Glomerular endothelial cell (primary cell): Measurements from ENCODE around the gene FCAR. TPM values are rescaled to one million over a fixed set of nuclear protein-coding genes. Genes with fewer than 3 reads are reported as not detected.
"Not testable (repeated sequence)": the region's sequence is repeated elsewhere in the genome, so short reads cannot be mapped to it uniquely, and the experiment has no call there.

Experiments
- DNase-seq: peaks from one replicate; pipeline ENCODE4 v3.0.0-alpha.2; 2011; ENCODE audit warnings: low read depth, low spot score; ENCODE audit errors: extremely low read depth
- total RNA-seq: library from RNA; depleted of rRNA; stranded (reverse); fragments of >200 nt; gene quantifications from 2 replicates; pipeline ENCODE4 v1.2.3, GENCODE V29; 2015

FCAR gene
- total RNA-seq = 1.1 TPM in 1 of 2 replicates, not detected in the other

GRCh38 chr19:54873990-54874389 lies at the start of gene FCAR:
Gene FCAR (plus strand): TSS chr19:54874235. CDS start chr19:54874290, 55 bp downstream.
- DNase-seq = no peak

- not testable (repeated sequence) for DNase-seq
Measured at GRCh38 chr19:54824416-54824815, 49.6 kb upstream of the FCAR start.

- DNase-seq = not testable (repeated sequence)
Measured at GRCh38 chr19:54825326-54825725, 48.7 kb upstream of the FCAR start.

GRCh38 chr19:54828064-54828463 lies 46.0 kb upstream of the FCAR start:
- DNase-seq = not testable (repeated sequence)

GRCh38 chr19:54832496-54832895 lies 41.5 kb upstream of the FCAR start, which contains the start of gene KIR2DS4:
Gene KIR2DS4 (plus strand): TSS chr19:54832676.
- DNase-seq = not testable (repeated sequence)

- not testable (repeated sequence) for DNase-seq
Measured at GRCh38 chr19:54835126-54835525, 38.9 kb upstream of the FCAR start.

GRCh38 chr19:54837522-54837921 lies 36.5 kb upstream of the FCAR start:
- DNase-seq = not testable (repeated sequence)

GRCh38 chr19:54843171-54843570 lies 30.9 kb upstream of the FCAR start:
- not testable (repeated sequence) for DNase-seq

GRCh38 chr19:54850061-54850640 lies 23.9 kb upstream of the FCAR start, which contains the start of gene KIR3DL2:
Gene KIR3DL2 (plus strand): TSS chr19:54850443. CDS start chr19:54850476, 33 bp downstream.
- DNase-seq = not testable (repeated sequence)

- no peak for DNase-seq
Measured at GRCh38 chr19:54850930-54851329, 23.1 kb upstream of the FCAR start.

GRCh38 chr19:54851353-54851752 lies 22.7 kb upstream of the FCAR start:
- no peak for DNase-seq

GRCh38 chr19:54855241-54855640 lies 18.8 kb upstream of the FCAR start:
- not testable (repeated sequence) for DNase-seq

GRCh38 chr19:54858476-54858875 lies 15.6 kb upstream of the FCAR start:
- DNase-seq = not testable (repeated sequence)

GRCh38 chr19:54859421-54859820 lies 14.6 kb upstream of the FCAR start:
- DNase-seq = not testable (repeated sequence)

- DNase-seq = not testable (repeated sequence)
Measured at GRCh38 chr19:54863459-54863858, 10.6 kb upstream of the FCAR start.

GRCh38 chr19:54871696-54872095 lies 2.3 kb upstream of the FCAR start:
- DNase-seq = no peak

- no peak for DNase-seq
Measured at GRCh38 chr19:54875506-54875905, 1.5 kb downstream of the FCAR start.

GRCh38 chr19:54877471-54877870 lies 3.4 kb downstream of the FCAR start:
- no peak for DNase-seq

GRCh38 chr19:54881884-54882283 lies 7.8 kb downstream of the FCAR start:
- DNase-seq = no peak

- no peak for DNase-seq
Measured at GRCh38 chr19:54882758-54883157, 8.7 kb downstream of the FCAR start.

- DNase-seq = no peak
Measured at GRCh38 chr19:54883228-54883627, 9.2 kb downstream of the FCAR start.

GRCh38 chr19:54888239-54888638 lies 14.2 kb downstream of the FCAR start:
- DNase-seq = no peak

GRCh38 chr19:54889566-54889965 lies 15.5 kb downstream of the FCAR start:
- no peak for DNase-seq
